Hematopoietic multipotent progenitor cell treated with erythropoietin and hydrocortisone succinate and interleukin-3 and kit ligand, for 8 days (in vitro differentiated cells): Measurements from ENCODE around the gene TREX2.

Experiments used
- DNase-seq: peaks from one replicate; pipeline ENCODE4 v3.0.0-alpha.2; 2015

Gene TREX2

GRCh38 chrX:153445856-153446635 is at the start of gene TREX2:
Gene TREX2 (minus strand): TSS chrX:153446056. CDS start chrX:153445430, 626 bp downstream.
- no peak for DNase-seq

GRCh38 chrX:153495362-153495751 is 49.5 kb upstream of the TREX2 start:
- no peak for DNase-seq

- no peak for DNase-seq
These were observed 48.9 kb upstream of the TREX2 start, which contains the start of gene BGN for GRCh38 chrX:153494541-153495361. Gene BGN (plus strand): TSS chrX:153494980. CDS start chrX:153504632, 9,652 bp downstream.

GRCh38 chrX:153494061-153494460 is 48.2 kb upstream of the TREX2 start:
- DNase-seq: no peak

GRCh38 chrX:153493085-153493484 is 47.2 kb upstream of the TREX2 start:
- DNase-seq: no peak

GRCh38 chrX:153492543-153492942 is 46.7 kb upstream of the TREX2 start:
- no peak for DNase-seq

- no peak for DNase-seq
These were observed 46.1 kb upstream of the TREX2 start for GRCh38 chrX:153491918-153492317.

- DNase-seq: no peak
These were observed 45.6 kb upstream of the TREX2 start for GRCh38 chrX:153491351-153491914.

GRCh38 chrX:153490217-153490930 is 44.5 kb upstream of the TREX2 start:
- no peak for DNase-seq

GRCh38 chrX:153488231-153488914 is 42.5 kb upstream of the TREX2 start:
- DNase-seq: no peak

GRCh38 chrX:153487590-153488071 is 41.8 kb upstream of the TREX2 start:
- DNase-seq: no peak

- DNase-seq: no peak
These were observed 40.3 kb upstream of the TREX2 start for GRCh38 chrX:153486171-153486570.

GRCh38 chrX:153485396-153486080 is 39.7 kb upstream of the TREX2 start:
- DNase-seq: no peak

- DNase-seq: no peak
These were observed 36.6 kb upstream of the TREX2 start for GRCh38 chrX:153482376-153483015.

- no peak for DNase-seq
These were observed 35.2 kb upstream of the TREX2 start for GRCh38 chrX:153481043-153481442.

GRCh38 chrX:153478746-153479145 is 32.9 kb upstream of the TREX2 start:
- DNase-seq: no peak

- no peak for DNase-seq
These were observed 32.0 kb upstream of the TREX2 start for GRCh38 chrX:153477901-153478300.

- DNase-seq: no peak
These were observed 31.6 kb upstream of the TREX2 start for GRCh38 chrX:153477364-153477857.

- no peak for DNase-seq
These were observed 31.0 kb upstream of the TREX2 start for GRCh38 chrX:153476666-153477363.

- no peak for DNase-seq
These were observed 30.0 kb upstream of the TREX2 start for GRCh38 chrX:153475751-153476281.
